HepG2 (cell line): ENCODE measurements around the gene NINL. TPM values are rescaled to one million over a fixed set of nuclear protein-coding genes. Genes with fewer than 3 reads are reported as not detected.
A peak's percentile ranks its signal among the peaks of the same experiment; 100 is the strongest.

Source experiments
- ATAC-seq: fragments of 200-7000 bp; cut with Tn5 transposase; 3 replicates; pipeline ENCODE4 v1.9.1; 2020; ENCODE audit warnings: mild to moderate bottlenecking, moderate library complexity
- BruUV-seq: library from RNA; stranded (reverse); fragments of 400-500 nt; replicated peaks from 2 replicates; lab custom pipeline; 2021; lab: Mats Ljungman, UMichigan
- CTCF ChIA-PET: fragments of 300-600 bp; formaldehyde crosslinking; extraction: SDS; loops from one replicate; lab custom pipeline; 2021; ENCODE audit warnings: low total read pairs, inconsistent platforms, low intra/inter-chr PET ratio; lab: Yijun Ruan, JAX
- POLR2A ChIA-PET: fragments of 350-600 bp; sonication (Branson Sonifier 250); formaldehyde crosslinking; loops from one replicate; lab custom pipeline; 2020; ENCODE audit warnings: antibody characterized with exemption, inconsistent platforms; lab: Yijun Ruan, JAX
- DNase-seq: peaks from one replicate; pipeline ENCODE4 v3.0.0-alpha.2; 2015; ENCODE audit warnings: low spot score
- FAIRE-seq: peaks from 3 replicates; lab custom pipeline; 2011; peaks lifted over from hg19 to GRCh38; lab: Jason Lieb, UNC
- H2AFZ ChIP-seq: one replicate; pipeline ENCODE4 v1.6.1; 2011; ENCODE audit warnings: low read length, inconsistent platforms
- H3K27ac ChIP-seq: fragments of 300-600 bp; 3 replicates; pipeline ENCODE4 v1.8.0; 2011; ENCODE audit warnings: mixed run types, mild to moderate bottlenecking, mixed read lengths, low read length, inconsistent platforms; ENCODE audit not compliant: insufficient read depth; ENCODE audit errors: extremely low read length
- H3K27me3 ChIP-seq, 2 experiments: fragments of 200-600 bp in 1 of 2; 2 replicates in 1 of 2; 3 replicates in 1 of 2; pipeline versions ENCODE4 v1.6.0 to v1.8.0; 2011; ENCODE audit warnings: low read length in 2 of 2, mild to moderate bottlenecking in 2 of 2, moderate library complexity in 2 of 2, inconsistent platforms in 1 of 2; ENCODE audit not compliant: insufficient read depth in 2 of 2, control insufficient read depth in 1 of 2
- H3K36me3 ChIP-seq, 2 experiments: fragments of 200-600 bp in 1 of 2; replicated peaks in 1 of 2; 2 replicates in 1 of 2; 3 replicates in 1 of 2; pipeline versions ENCODE4 v1.5.1 to v1.8.0; 2011; ENCODE audit warnings: low read length in 2 of 2, inconsistent platforms in 1 of 2; ENCODE audit not compliant: insufficient read depth in 2 of 2, control insufficient read depth in 1 of 2
- H3K4me1 ChIP-seq: 2 replicates; pipeline ENCODE4 v1.5.1; 2012; ENCODE audit warnings: low read length, inconsistent platforms; ENCODE audit not compliant: insufficient read depth
- H3K4me2 ChIP-seq: 2 replicates; pipeline ENCODE4 v1.6.0; 2011; ENCODE audit warnings: low read depth, low read length, inconsistent platforms
- H3K4me3 ChIP-seq, 3 experiments: fragments of 200-600 bp in 1 of 3; sonication (generic), shearing (Covaris generic) in 1 of 3; replicated peaks in 1 of 3; 2 replicates each; pipeline ENCODE4 v1.5.1; 2011 to 2016; ENCODE audit warnings: low read length in 3 of 3, inconsistent platforms in 2 of 3, low read depth in 2 of 3, mild to moderate bottlenecking in 2 of 3, control low read depth in 1 of 3, mixed read lengths in 1 of 3; ENCODE audit not compliant: insufficient read depth in 1 of 3
- H3K79me2 ChIP-seq: one replicate; pipeline ENCODE4 v1.6.1; 2011; ENCODE audit warnings: low read length, inconsistent platforms; ENCODE audit not compliant: insufficient read depth
- H3K9ac ChIP-seq: 2 replicates; pipeline ENCODE4 v1.6.0; 2011; ENCODE audit warnings: mild to moderate bottlenecking, low read depth, low read length, inconsistent platforms; ENCODE audit not compliant: insufficient read depth
- H3K9me3 ChIP-seq: 2 replicates; pipeline ENCODE4 v1.5.1; 2012; ENCODE audit warnings: mild to moderate bottlenecking, low read length
- H4K20me1 ChIP-seq: 2 replicates; pipeline ENCODE4 v1.6.0; 2011; ENCODE audit warnings: inconsistent platforms, mild to moderate bottlenecking, low read length, moderate library complexity; ENCODE audit not compliant: insufficient read depth
- BRD4 ChIP-seq: sonication (generic); formaldehyde crosslinking; IDR thresholded peaks from 2 replicates; pipeline ENCODE4 v1.4.0; 2020; ENCODE audit warnings: missing genetic modification reagents
- ETV5 ChIP-seq: IDR thresholded peaks from 2 replicates; pipeline ENCODE4 v1.6.1; 2018; ENCODE audit warnings: missing biosample characterization, missing genetic modification reagents, inconsistent platforms, borderline replicate concordance
- FOXK1 ChIP-seq: sonication (generic); formaldehyde crosslinking; IDR thresholded peaks from 2 replicates; pipeline ENCODE4 v1.4.0; 2020; ENCODE audit warnings: low read depth, missing genetic modification reagents, borderline replicate concordance
- HOXD1 ChIP-seq: sonication (generic); formaldehyde crosslinking; IDR thresholded peaks from 2 replicates; pipeline ENCODE4 v1.5.0; 2020; ENCODE audit warnings: missing genetic modification reagents
- PAF1 ChIP-seq: IDR thresholded peaks from 2 replicates; pipeline ENCODE4 v1.6.1; 2016; ENCODE audit warnings: missing genetic modification reagents, missing compliant biosample characterization
- SMYD3 ChIP-seq: sonication (generic); formaldehyde crosslinking; IDR thresholded peaks from 2 replicates; pipeline ENCODE4 v1.8.1; 2023; ENCODE audit warnings: mild to moderate bottlenecking, missing genetic modification reagents
- TCF12 ChIP-seq, 2 experiments: fragments of 450-650 bp in 1 of 2; sonication (generic) in 1 of 2; formaldehyde crosslinking in 1 of 2; IDR thresholded peaks; 2 replicates each; pipeline versions ENCODE4 v1.6.1 to v1.8.0; 2017 to 2022; ENCODE audit warnings: antibody characterized with exemption in 1 of 2, mild to moderate bottlenecking in 1 of 2, missing genetic modification reagents in 1 of 2, moderate library complexity in 1 of 2
- ZBTB33 ChIP-seq: sonication (generic); formaldehyde crosslinking; IDR thresholded peaks from 2 replicates; pipeline ENCODE4 v1.4.0; 2020; ENCODE audit warnings: missing genetic modification reagents
- ZFP37 ChIP-seq: sonication (generic); formaldehyde crosslinking; IDR thresholded peaks from 2 replicates; pipeline ENCODE4 v1.4.0; 2020; ENCODE audit warnings: missing genetic modification reagents, borderline replicate concordance
- ZNF142 ChIP-seq: sonication (generic); formaldehyde crosslinking; IDR thresholded peaks from 2 replicates; pipeline ENCODE4 v1.4.0; 2020; ENCODE audit warnings: missing genetic modification reagents
- ZNF282 ChIP-seq: fragments of 450-650 bp; IDR thresholded peaks from 2 replicates; pipeline ENCODE4 v1.6.1; 2018; ENCODE audit not compliant: partially characterized antibody
- ZNF34 ChIP-seq: sonication (generic); formaldehyde crosslinking; IDR thresholded peaks from 2 replicates; pipeline ENCODE4 v1.4.0; 2020; ENCODE audit warnings: mild to moderate bottlenecking, missing genetic modification reagents, borderline replicate concordance
- ZNF616 ChIP-seq: sonication (generic); formaldehyde crosslinking; IDR thresholded peaks from 2 replicates; pipeline ENCODE4 v1.5.0; 2020; ENCODE audit warnings: low read depth, mild to moderate bottlenecking, missing genetic modification reagents
- ZNF749 ChIP-seq: sonication (generic); formaldehyde crosslinking; IDR thresholded peaks from 2 replicates; pipeline ENCODE4 v1.8.0; 2022; ENCODE audit warnings: mild to moderate bottlenecking, missing genetic modification reagents, moderate library complexity, borderline replicate concordance
- ZNF879 ChIP-seq: sonication (generic); formaldehyde crosslinking; IDR thresholded peaks from 2 replicates; pipeline ENCODE4 v1.8.1; 2023; ENCODE audit warnings: missing genetic modification reagents
- WGBS: methylation state at CpG from one replicate; pipeline ENCODE4 v1.1.6; 2017; ENCODE audit warnings: low lambda C conversion rate; 5-methylcytosine and 5-hydroxymethylcytosine counted together
- in situ Hi-C: cut with HindIII; loops from 2 replicates; pipeline ENCODE4 v1.10.0; 2017; ENCODE audit warnings: low pct_unique_long_range_greater_than_20kb; ENCODE audit not compliant: extremely low pct_ligation_motif_present
- intact Hi-C: fragments of 100-400 bp; cut with micrococcal nuclease; formaldehyde crosslinking; loops from one replicate; pipeline ENCODE4 v1.10.0; 2022; ENCODE audit not compliant: unreplicated experiment
- polyA plus RNA-seq, 8 experiments: library from polyadenylated mRNA; depleted of rRNA in 3 of 8; stranded (reverse) in 7 of 8; unstranded in 1 of 8; fragments of >200 nt; fragmentation: Illumina TruSeq in 4 of 8; extraction: Trizol in 4 of 8; gene quantifications; 2 replicates each; pipeline versions ENCODE4 v1.2.1 to v1.2.3, GENCODE V29; 2011 to 2016; ENCODE audit warnings: low read depth in 4 of 8, missing spikeins in 1 of 8, mixed read lengths in 1 of 8; ENCODE audit not compliant: insufficient read depth in 1 of 8
- total RNA-seq, 5 experiments: library from RNA; depleted of rRNA; stranded (reverse); fragments of >200 nt; fragmentation: Illumina TruSeq; extraction: Trizol; gene quantifications; 2 replicates each; pipeline ENCODE4 v1.2.3, GENCODE V29; 2016; ENCODE audit warnings: low read depth in 1 of 5

Gene NINL
- total and polyA plus RNA-seq, 2 of the 13 experiments (the other 11 are each of a cell fraction or from before 2014, with no cell fraction given): 32.3 to 34.3 TPM

DNA sequence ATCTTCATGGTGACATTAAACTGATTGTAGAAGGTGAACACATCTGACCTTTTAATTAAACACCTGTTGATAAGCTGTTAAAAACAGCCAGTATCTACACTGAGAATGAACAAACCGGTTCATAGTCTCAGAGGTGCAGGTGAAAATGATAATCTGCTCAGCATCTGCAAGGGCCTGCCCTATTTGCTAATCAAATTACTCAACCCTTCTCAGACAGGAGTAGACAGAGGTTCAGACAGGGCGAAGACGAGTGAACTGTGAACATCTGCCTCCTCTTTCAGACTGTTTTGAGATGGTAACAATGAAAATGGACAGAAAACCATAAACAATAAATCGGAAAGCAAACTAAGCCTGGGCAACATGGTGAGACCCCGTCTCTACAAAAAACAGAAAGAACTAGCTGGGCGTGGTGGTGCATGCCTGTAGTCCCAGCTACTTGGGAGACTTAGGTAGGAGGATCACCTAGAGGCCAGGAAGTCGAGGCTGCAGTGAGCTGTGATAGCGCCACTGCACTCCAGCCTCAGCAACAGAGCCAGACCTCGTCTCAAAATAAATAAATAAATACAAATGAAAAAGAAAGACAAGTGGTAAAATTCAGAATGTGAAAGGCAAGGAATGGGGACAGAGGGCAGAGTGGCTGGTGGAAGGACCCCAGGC is 55.9 kb downstream of the NINL start:
- Histone ChIP-seq H3K36me3 (peaks cover 2 to 4% of the 10 kb centered on the region in 2 experiments; a peak in 4 of 5 replicates), H3K27ac (no peak overlapping the region), H3K9me3 (no peaks in the 10 kb centered on the region), H3K9ac (no peak overlapping the region), H3K4me1 (peaks cover 39% of the 10 kb centered on the region), H3K79me2 (peaks cover 52% of the 10 kb centered on the region), H2AFZ (no peak overlapping the region), H3K27me3 (no peaks in the 10 kb centered on the region), H4K20me1 (peaks cover 25% of the 10 kb centered on the region), H3K4me2 (no peak overlapping the region), H3K4me3 (no peak overlapping the region)
- in situ Hi-C loops (no loop called here), intact Hi-C loops (loop anchor here (10.0 kb wide), 1 partner anchor 145 kb away; no protein-coding TSS in a partner anchor)
- BruUV-seq: no TSS peak
- 92% methylated on average over 9 of the region's 9 CpGs for WGBS
- CTCF ChIA-PET: no interaction called here
- DNase-seq: no peak
- ATAC-seq: no peak
- POLR2A ChIA-PET: no interaction called here
- no peak for FAIRE-seq
- TF ChIP-seq PAF1 (CRISPR knock-in tag): no peak
- no peak for TF ChIP-seq ZNF616
- TF ChIP-seq ZBTB33 (CRISPR knock-in tag): peak; percentile 62
- TF ChIP-seq ZNF282: no peak
- no peak for TF ChIP-seq BRD4 (CRISPR knock-in tag)
- TF ChIP-seq FOXK1 (CRISPR knock-in tag): no peak
- no peak for TF ChIP-seq ZNF879
- TF ChIP-seq TCF12 (IDR thresholded peaks at IDR 0.05): no peak
- no peak for TF ChIP-seq TCF12 (CRISPR knock-in tag; IDR thresholded peaks at IDR 0.05)
- TF ChIP-seq ETV5 (CRISPR knock-in tag): no peak
- no peak for TF ChIP-seq SMYD3 (CRISPR knock-in tag)
- no peak for TF ChIP-seq ZNF142 (CRISPR knock-in tag)
- no peak for TF ChIP-seq HOXD1
- TF ChIP-seq ZFP37 (CRISPR knock-in tag): no peak
- no peak for TF ChIP-seq ZNF749 (CRISPR knock-in tag)
- no peak for TF ChIP-seq ZNF34 (CRISPR knock-in tag)
